Stimulated activated CD8-positive, alpha-beta memory T cell treated with anti-CD3 and anti-CD28 coated beads, Interleukin-2, amount 100 ng/mL, for 48 hours (primary cell): ENCODE data around the gene MXD4.
A peak's percentile ranks its signal among the peaks of the same experiment; 100 is the strongest.

Experiments used
- DNase-seq, 2 donors: peaks; one replicate each; pipeline ENCODE4 v3.0.0-alpha.2; 2020; ENCODE audit warnings: low read depth in 2 of 2

MXD4 gene

GRCh38 chr4:2263926-2264321 lies 2.0 kb upstream of the MXD4 start:
- no peak for DNase-seq

- no peak for DNase-seq
These were observed 988 bp upstream of the MXD4 start for GRCh38 chr4:2262944-2263250.

- DNase-seq = peak; percentile 96
These were observed 435 bp upstream of the MXD4 start for GRCh38 chr4:2262145-2262943.

GRCh38 chr4:2261110-2261852 lies 628 bp downstream of the MXD4 start:
- DNase-seq = peak; percentile 37 to 49

GRCh38 chr4:2260344-2261109 lies 1.4 kb downstream of the MXD4 start:
- DNase-seq = no peak

GRCh38 chr4:2259541-2260343 lies 2.2 kb downstream of the MXD4 start:
- no peak for DNase-seq

- DNase-seq = no peak
These were observed 2.8 kb downstream of the MXD4 start for GRCh38 chr4:2259036-2259540.

- no peak for DNase-seq
These were observed 3.5 kb downstream of the MXD4 start for GRCh38 chr4:2258091-2259035.

- no peak for DNase-seq
These were observed 4.4 kb downstream of the MXD4 start for GRCh38 chr4:2257361-2258081.

- no peak for DNase-seq
These were observed 5.1 kb downstream of the MXD4 start for GRCh38 chr4:2256781-2257191.

- no peak for DNase-seq
These were observed 5.7 kb downstream of the MXD4 start for GRCh38 chr4:2256156-2256731.

- DNase-seq = no peak
These were observed 6.3 kb downstream of the MXD4 start for GRCh38 chr4:2255501-2256155.

- no peak for DNase-seq
These were observed 7.0 kb downstream of the MXD4 start for GRCh38 chr4:2254665-2255500.

- DNase-seq = no peak
These were observed 8.5 kb downstream of the MXD4 start for GRCh38 chr4:2253160-2254084.

GRCh38 chr4:2252530-2253091 lies 9.3 kb downstream of the MXD4 start:
- no peak for DNase-seq

- no peak for DNase-seq
These were observed 9.9 kb downstream of the MXD4 start for GRCh38 chr4:2251795-2252529.
